ENCODE results near the gene PNRC2. TPM values are rescaled to one million over a fixed set of nuclear protein-coding genes. Genes with fewer than 3 reads are reported as not detected.

PNRC2 gene
- total and polyA plus RNA-seq, 2 donors (not counting 1 experiment from before 2014, with no cell fraction given): 84.4 to 96.6 TPM

DNA sequence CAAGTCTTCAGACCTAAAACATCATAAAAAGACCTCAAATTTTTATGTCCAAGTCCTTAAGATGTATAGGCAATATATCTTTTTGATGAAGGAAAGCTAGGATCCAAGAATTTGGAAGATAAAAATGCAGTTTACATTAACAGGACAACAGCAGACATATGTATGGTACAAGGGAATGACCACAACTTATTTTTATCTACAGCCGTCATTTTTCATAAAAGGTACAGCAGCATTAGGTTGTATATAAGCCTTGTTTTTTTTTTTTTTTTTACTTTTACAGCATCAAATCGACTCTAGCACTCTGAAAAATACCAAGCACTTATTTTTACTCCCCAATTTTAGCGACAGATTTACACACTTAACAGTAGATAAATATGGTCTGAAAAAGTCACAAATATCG is 19.2 kb downstream of the PNRC2 start:
- TF ChIP-seq, protein P1, sequence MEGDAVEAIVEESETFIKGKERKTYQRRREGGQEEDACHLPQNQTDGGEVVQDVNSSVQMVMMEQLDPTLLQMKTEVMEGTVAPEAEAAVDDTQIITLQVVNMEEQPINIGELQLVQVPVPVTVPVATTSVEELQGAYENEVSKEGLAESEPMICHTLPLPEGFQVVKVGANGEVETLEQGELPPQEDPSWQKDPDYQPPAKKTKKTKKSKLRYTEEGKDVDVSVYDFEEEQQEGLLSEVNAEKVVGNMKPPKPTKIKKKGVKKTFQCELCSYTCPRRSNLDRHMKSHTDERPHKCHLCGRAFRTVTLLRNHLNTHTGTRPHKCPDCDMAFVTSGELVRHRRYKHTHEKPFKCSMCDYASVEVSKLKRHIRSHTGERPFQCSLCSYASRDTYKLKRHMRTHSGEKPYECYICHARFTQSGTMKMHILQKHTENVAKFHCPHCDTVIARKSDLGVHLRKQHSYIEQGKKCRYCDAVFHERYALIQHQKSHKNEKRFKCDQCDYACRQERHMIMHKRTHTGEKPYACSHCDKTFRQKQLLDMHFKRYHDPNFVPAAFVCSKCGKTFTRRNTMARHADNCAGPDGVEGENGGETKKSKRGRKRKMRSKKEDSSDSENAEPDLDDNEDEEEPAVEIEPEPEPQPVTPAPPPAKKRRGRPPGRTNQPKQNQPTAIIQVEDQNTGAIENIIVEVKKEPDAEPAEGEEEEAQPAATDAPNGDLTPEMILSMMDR (conservative IDR thresholded peaks at IDR 0.05 in 1 of 2, IDR thresholded peaks at IDR 0.05 in 1 of 2; ENCODE audit: low read depth in 1 of 2, low read length in 2 of 2): no peak
- TF ChIP-seq EZH2 (IDR thresholded peaks at IDR 0.05; ENCODE audit: low read length, missing control alignments): no peak
- H3K4me2 ChIP-seq (ENCODE audit: extremely low read depth, insufficient read depth, low read length): peak overlapping the region; percentile 83
- peak overlapping the region; percentile 94 to 99 (median 96) for H3K4me3 ChIP-seq (replicated peaks in 1 of 4; ENCODE audit: control extremely low read depth in 1 of 4, insufficient read depth in 1 of 4, low read depth in 3 of 4, low read length in 4 of 4)
- peak overlapping the region; percentile 99 for H3K27ac ChIP-seq (ENCODE audit: insufficient read depth, low read length)
- no peaks in the 10 kb centered on the region for H3K9me3 ChIP-seq (ENCODE audit: control insufficient read depth, insufficient read depth, low read depth, low read length)
- H3K9ac ChIP-seq (ENCODE audit: insufficient read depth, low read length): peak overlapping the region; percentile 100
- no peaks in the 10 kb centered on the region for H3K36me3 ChIP-seq (ENCODE audit: control insufficient read depth, insufficient read depth, low read length)
- DNase-seq (ENCODE audit: low read depth in 2 of 2): no peak
- H3K4me1 ChIP-seq (ENCODE audit: control insufficient read depth, extremely low read depth, insufficient read depth, low read length): peaks cover 11% of the 10 kb centered on the region
- no peak overlapping the region for H2AFZ ChIP-seq (ENCODE audit: low read length)
- H4K20me1 ChIP-seq (ENCODE audit: control insufficient read depth, extremely low read depth, insufficient read depth, low read length): peaks cover 3% of the 10 kb centered on the region
- H3K79me2 ChIP-seq (ENCODE audit: control insufficient read depth, insufficient read depth, low read length): peaks cover 63% of the 10 kb centered on the region
- H3K27me3 ChIP-seq (ENCODE audit: control insufficient read depth, insufficient read depth, low read length): no peaks in the 10 kb centered on the region

DNA sequence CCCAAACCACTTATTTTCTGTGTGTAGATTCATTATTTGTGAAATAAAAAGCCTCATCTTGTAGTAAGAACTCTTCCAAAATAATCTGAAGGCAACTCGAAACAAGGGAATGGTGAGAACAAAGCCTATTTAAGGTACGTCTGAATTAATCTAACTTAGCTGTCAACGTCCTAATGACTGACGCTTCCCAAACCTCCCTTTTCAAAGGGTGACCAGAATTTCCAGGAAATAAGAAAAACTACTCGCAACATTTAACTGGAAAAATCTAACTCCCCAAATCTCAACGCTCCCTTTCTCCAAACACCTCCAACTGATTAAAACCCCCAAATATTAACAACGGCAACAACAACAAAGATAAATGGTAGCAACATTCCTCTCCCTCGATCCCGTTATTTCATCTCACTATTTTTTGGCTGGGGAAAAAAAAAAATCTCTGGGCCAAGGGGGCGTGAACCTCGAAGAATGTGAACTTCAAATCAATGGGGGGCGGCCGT is 19.8 kb downstream of the PNRC2 start:
- H2AFZ ChIP-seq (ENCODE audit: low read length): no peak overlapping the region
- peak overlapping the region; percentile 83 for H3K4me2 ChIP-seq (ENCODE audit: extremely low read depth, insufficient read depth, low read length)
- H3K36me3 ChIP-seq (ENCODE audit: control insufficient read depth, insufficient read depth, low read length): no peaks in the 10 kb centered on the region
- DNase-seq (ENCODE audit: low read depth in 2 of 2): no peak
- peak overlapping the region; percentile 99 for H3K27ac ChIP-seq (ENCODE audit: insufficient read depth, low read length)
- peak overlapping the region; percentile 100 for H3K9ac ChIP-seq (ENCODE audit: insufficient read depth, low read length)
- H3K79me2 ChIP-seq (ENCODE audit: control insufficient read depth, insufficient read depth, low read length): peaks cover 57% of the 10 kb centered on the region
- no peaks in the 10 kb centered on the region for H3K27me3 ChIP-seq (ENCODE audit: control insufficient read depth, insufficient read depth, low read length)
- H3K4me3 ChIP-seq (replicated peaks in 1 of 4; ENCODE audit: control extremely low read depth in 1 of 4, insufficient read depth in 1 of 4, low read depth in 3 of 4, low read length in 4 of 4): peak overlapping the region; percentile 94 to 99 (median 96)
- H3K4me1 ChIP-seq (ENCODE audit: control insufficient read depth, extremely low read depth, insufficient read depth, low read length): peaks cover 11% of the 10 kb centered on the region
- H3K9me3 ChIP-seq (ENCODE audit: control insufficient read depth, insufficient read depth, low read depth, low read length): no peaks in the 10 kb centered on the region
- no peak for TF ChIP-seq EZH2 (IDR thresholded peaks at IDR 0.05; ENCODE audit: low read length, missing control alignments)
- TF ChIP-seq, protein P1 (conservative IDR thresholded peaks at IDR 0.05 in 1 of 2, IDR thresholded peaks at IDR 0.05 in 1 of 2; ENCODE audit: low read depth in 1 of 2, low read length in 2 of 2): no peak
- peaks cover 3% of the 10 kb centered on the region for H4K20me1 ChIP-seq (ENCODE audit: control insufficient read depth, extremely low read depth, insufficient read depth, low read length)

DNA sequence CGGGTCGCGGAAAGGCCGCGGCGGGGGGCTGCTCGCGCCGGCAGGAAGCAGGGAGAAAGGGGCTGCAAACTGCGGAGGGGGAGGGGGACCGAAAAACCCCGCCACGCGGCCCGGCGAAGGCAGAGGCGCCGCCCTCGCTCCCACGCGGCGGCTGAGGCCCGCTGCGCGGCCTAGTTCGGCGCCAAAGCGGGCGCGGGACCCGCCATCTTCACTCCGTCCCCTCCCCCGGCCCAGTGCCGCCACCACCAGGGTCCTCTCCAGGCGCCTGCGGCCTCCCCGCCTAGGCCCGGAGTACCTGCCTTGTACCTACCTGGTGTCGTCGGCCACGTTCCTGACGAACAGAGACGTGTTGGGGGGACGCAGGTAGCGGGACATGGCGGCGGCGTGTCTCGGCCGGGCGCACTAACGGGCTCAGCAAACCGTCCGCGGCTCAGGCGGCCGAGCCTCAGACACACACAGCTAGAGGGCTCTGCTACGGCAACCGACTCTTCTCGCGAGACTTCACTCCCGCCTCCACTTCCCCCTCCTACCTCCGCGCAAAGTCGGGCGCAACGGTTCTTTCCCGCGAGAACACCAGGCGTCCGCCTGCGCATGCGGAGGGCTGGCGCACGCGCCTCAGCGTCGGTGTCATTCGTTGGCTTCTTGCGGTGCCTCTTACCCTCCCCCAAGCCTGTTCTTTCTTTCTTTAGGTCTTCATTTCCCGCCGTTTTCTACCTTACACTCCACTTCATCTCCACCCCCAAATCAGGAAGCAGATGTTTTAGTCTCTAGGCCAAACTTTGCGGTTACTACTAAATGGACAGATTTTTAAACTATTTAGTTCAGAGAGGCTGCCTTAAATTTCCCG is 20.5 kb downstream of the PNRC2 start, which contains the start of gene SRSF10:
Gene SRSF10, minus strand, starts transcription at position 447 of the 847 bp plus-strand sequence. Its CDS starts 72 bp downstream, at position 375.
- Histone ChIP-seq H3K4me1 (ENCODE audit: control insufficient read depth, extremely low read depth, insufficient read depth, low read length) (peaks cover 11% of the 10 kb centered on the region), H3K27me3 (ENCODE audit: control insufficient read depth, insufficient read depth, low read length) (no peaks in the 10 kb centered on the region), H3K36me3 (ENCODE audit: control insufficient read depth, insufficient read depth, low read length) (no peaks in the 10 kb centered on the region), H3K4me3 (replicated peaks in 1 of 4; ENCODE audit: control extremely low read depth in 1 of 4, insufficient read depth in 1 of 4, low read depth in 3 of 4, low read length in 4 of 4) (peak within 1 kb of the TSS; percentile 94 to 99 (median 96)), H3K9me3 (ENCODE audit: control insufficient read depth, insufficient read depth, low read depth, low read length) (no peaks in the 10 kb centered on the region), H2AFZ (ENCODE audit: low read length) (peak within 1 kb of the TSS; percentile 90), H3K4me2 (ENCODE audit: extremely low read depth, insufficient read depth, low read length) (peak within 1 kb of the TSS; percentile 84), H3K79me2 (ENCODE audit: control insufficient read depth, insufficient read depth, low read length) (peaks cover 50% of the 10 kb centered on the region), H3K9ac (ENCODE audit: insufficient read depth, low read length) (peak within 1 kb of the TSS; percentile 100), H3K27ac (ENCODE audit: insufficient read depth, low read length) (peak within 1 kb of the TSS; percentile 99), H4K20me1 (ENCODE audit: control insufficient read depth, extremely low read depth, insufficient read depth, low read length) (peaks cover 3% of the 10 kb centered on the region)
- TF ChIP-seq, protein P1 (conservative IDR thresholded peaks at IDR 0.05 in 1 of 2, IDR thresholded peaks at IDR 0.05 in 1 of 2; ENCODE audit: low read depth in 1 of 2, low read length in 2 of 2): peak in 1 of 2 donors; percentile 45
- TF ChIP-seq EZH2 (IDR thresholded peaks at IDR 0.05; ENCODE audit: low read length, missing control alignments): no peak
- DNase-seq (ENCODE audit: low read depth in 2 of 2): peak; percentile 97 to 99

Measured in fibroblast of lung (primary cell).